ENCODE data around the gene MAB21L1. TPM values are rescaled to one million over a fixed set of nuclear protein-coding genes. Genes with fewer than 3 reads are reported as not detected.

MAB21L1 gene
- total and polyA plus RNA-seq, 2 of the 8 experiments (the other 6 are each of a cell fraction or from before 2014, with no cell fraction given): not detected

DNA sequence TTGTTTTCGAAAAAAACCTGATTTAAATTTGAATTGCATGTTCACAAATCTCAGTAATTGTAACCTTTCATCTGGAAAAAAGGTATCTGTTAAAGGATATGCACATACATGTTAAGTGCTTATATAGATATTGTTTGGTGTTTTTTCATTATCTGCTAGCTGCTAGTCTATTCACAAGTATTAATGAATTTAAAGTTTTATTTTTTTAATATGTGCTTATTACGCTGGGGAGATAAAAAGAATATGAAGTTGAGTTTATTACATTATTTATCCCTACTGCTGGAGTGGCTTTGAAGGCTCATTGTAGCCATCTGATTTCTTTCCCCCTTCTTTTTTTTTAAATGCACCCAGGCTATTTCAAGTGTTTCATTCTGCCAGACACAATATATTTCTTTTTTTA, 3.9 kb upstream of the MAB21L1 start:
- H3K14ac ChIP-seq (ENCODE audit: insufficient read length): no peak overlapping the region
- H3K9ac ChIP-seq (replicated peaks in 1 of 4; ENCODE audit: extremely low read depth in 1 of 4, low read depth in 3 of 4, low read length in 3 of 4): no peak overlapping the region
- no peak overlapping the region for H3K4ac ChIP-seq (replicated peaks; ENCODE audit: insufficient read length, low read depth, low read length)
- no peak overlapping the region for H2AK5ac ChIP-seq (ENCODE audit: low read depth, low read length)
- no peak overlapping the region for H2BK120ac ChIP-seq (replicated peaks; ENCODE audit: low read depth, low read length)
- H3K23ac ChIP-seq (ENCODE audit: insufficient read length): no peak overlapping the region
- H3K27ac ChIP-seq (ENCODE audit: low read depth, low read length): no peak overlapping the region
- ChIA-PET POLR2A (ENCODE audit: partially characterized antibody) (no interaction called here), CTCF (ENCODE audit: partially characterized antibody) (interaction anchor here (1.2 kb wide), 1 partner anchor 9 kb away, joined by 4 read pairs; no protein-coding TSS in a partner anchor)
- no peak overlapping the region for H4K5ac ChIP-seq (ENCODE audit: insufficient read length, low read depth, low read length)
- no peaks in the 10 kb centered on the region for H3K79me1 ChIP-seq (ENCODE audit: low read depth, low read length)
- H3K4me3 ChIP-seq (ENCODE audit: extremely low read depth in 1 of 4, insufficient read depth in 2 of 4, low read depth in 3 of 4, low read length in 4 of 4): no peak overlapping the region
- H3K9me3 ChIP-seq (ENCODE audit: insufficient read depth in 2 of 2, low read depth in 1 of 2, low read length in 1 of 2): no peaks in the 10 kb centered on the region
- H2BK15ac ChIP-seq (ENCODE audit: low read length): no peak overlapping the region
- no peak for FAIRE-seq
- no peak overlapping the region for H3K4me2 ChIP-seq (ENCODE audit: insufficient read depth in 1 of 2, low read depth in 2 of 2, low read length in 2 of 2)
- H3K36me3 ChIP-seq (ENCODE audit: control insufficient read depth in 2 of 4, insufficient read depth in 4 of 4, low read length in 3 of 4): no peaks in the 10 kb centered on the region
- no peak overlapping the region for H3K56ac ChIP-seq (replicated peaks; ENCODE audit: insufficient read length, low read depth, low read length)
- WGBS, 2 experiments (ENCODE audit: extremely low coverage in 1 of 2, insufficient coverage in 1 of 2, insufficient read length in 1 of 2, insufficient replicate concordance in 2 of 2, low coverage in 1 of 2, low lambda C conversion rate in 2 of 2, missing lambda C conversion rate in 1 of 2): 79% methylated on average over 2 of the region's 2 CpGs; no CpG with 5 or more reads in 1 of the 2 experiments
- no peak overlapping the region for H2AFZ ChIP-seq (ENCODE audit: low read length)
- peaks cover 11 to 26% of the 10 kb centered on the region in 2 experiments for H4K20me1 ChIP-seq (replicated peaks in 1 of 2; ENCODE audit: control insufficient read depth in 1 of 2, insufficient read depth in 2 of 2, low read length in 2 of 2)
- TF ChIP-seq MAX (IDR thresholded peaks at IDR 0.05): no peak
- no peak for TF ChIP-seq SUZ12 (IDR thresholded peaks at IDR 0.05; ENCODE audit: low read length)
- no peak for TF ChIP-seq EP300 (IDR thresholded peaks at IDR 0.05; ENCODE audit: borderline replicate concordance in 1 of 2, low read depth in 2 of 2, low read length in 2 of 2)
- no peak for TF ChIP-seq KDM1A (IDR thresholded peaks at IDR 0.05; ENCODE audit: borderline replicate concordance, low read length)
- TF ChIP-seq NANOG (IDR thresholded peaks at IDR 0.05; ENCODE audit: insufficient read depth, low read depth, low read length, poor library complexity, severe bottlenecking): no peak
- no peak for TF ChIP-seq CBX8 (IDR thresholded peaks at IDR 0.05; ENCODE audit: borderline replicate concordance, low read depth, low read length)
- no peak for TF ChIP-seq KDM5A (IDR thresholded peaks at IDR 0.05; ENCODE audit: low read length)
- TF ChIP-seq SIRT6 (IDR thresholded peaks at IDR 0.05; ENCODE audit: low read length): no peak
- no peak for TF ChIP-seq HDAC6 (IDR thresholded peaks at IDR 0.05; ENCODE audit: low read depth, low read length)
- no peak for TF ChIP-seq POU5F1 (IDR thresholded peaks at IDR 0.05; ENCODE audit: low read depth, low read length)
- no peak for TF ChIP-seq CHD2 (IDR thresholded peaks at IDR 0.05; ENCODE audit: low read length)
- no peak for TF ChIP-seq RNF2 (IDR thresholded peaks at IDR 0.05; ENCODE audit: borderline replicate concordance, low read depth, low read length, missing control alignments, poor library complexity, severe bottlenecking)
- TF ChIP-seq POLR2A (IDR thresholded peaks at IDR 0.05; ENCODE audit: control extremely low read depth in 1 of 2, low read depth in 2 of 2, low read length in 2 of 2): no peak
- no peak overlapping the region for H2BK12ac ChIP-seq (ENCODE audit: low read depth, low read length)
- H2BK5ac ChIP-seq (ENCODE audit: low read depth, low read length): no peak overlapping the region
- H4K91ac ChIP-seq (replicated peaks; ENCODE audit: insufficient read length, low read length): no peak overlapping the region
- no peak overlapping the region for H2BK20ac ChIP-seq (ENCODE audit: low read length)
- H3K27me3 ChIP-seq (replicated peaks in 1 of 4; ENCODE audit: control insufficient read depth in 3 of 4, extremely low read depth in 1 of 4, insufficient read depth in 3 of 4, low read length in 3 of 4): peaks cover 23 to 39% (median 31%) of the 10 kb centered on the region in 4 experiments
- no peak for DNase-seq (ENCODE audit: low read depth in 1 of 2, low spot score in 2 of 2)
- peaks cover 15% of the 10 kb centered on the region for H3K23me2 ChIP-seq (ENCODE audit: low read depth, low read length)
- no peaks in the 10 kb centered on the region for H3K79me2 ChIP-seq (ENCODE audit: control insufficient read depth in 1 of 2, insufficient read depth in 2 of 2, low read length in 2 of 2)
- no peak overlapping the region for H4K8ac ChIP-seq (ENCODE audit: extremely low read depth, insufficient read depth, low read length)
- no peak overlapping the region for H3K18ac ChIP-seq (ENCODE audit: extremely low read depth, low read length)
- peaks cover 6 to 22% (median 19%) of the 10 kb centered on the region in 4 experiments for H3K4me1 ChIP-seq (replicated peaks in 1 of 4; ENCODE audit: control insufficient read depth in 3 of 4, insufficient read depth in 4 of 4, low read length in 3 of 4)

Data from H1 (cell line).